Measurements from ENCODE around the gene C11orf97. TPM values are rescaled to one million over a fixed set of nuclear protein-coding genes. Genes with fewer than 3 reads are reported as not detected.

Gene C11orf97
- total RNA-seq, 1 donor from 2014 or later, result not detected

DNA sequence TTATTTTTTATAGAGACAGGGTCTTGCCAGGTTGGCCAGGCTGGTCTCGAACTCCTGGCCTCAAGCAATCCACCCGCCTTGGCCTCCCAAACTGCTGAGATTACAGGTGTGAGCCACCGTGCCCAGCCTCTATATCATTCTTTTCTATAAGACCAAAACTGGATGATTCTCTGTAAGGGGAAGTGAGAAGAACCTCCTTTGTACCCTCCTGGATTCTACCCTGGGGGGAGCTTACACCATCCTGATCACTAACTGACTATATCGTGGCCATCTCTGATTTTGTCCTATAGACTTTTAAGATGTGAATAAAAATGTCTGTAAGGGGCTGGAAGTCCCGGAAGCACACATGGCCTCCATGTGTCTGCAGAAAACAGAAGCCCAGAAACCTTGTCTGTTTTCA is 64.0 kb downstream of the C11orf97 start:
- no peaks in the 10 kb centered on the region for H3K27me3 Mint-ChIP-seq (ENCODE audit: unreplicated experiment)
- no peak overlapping the region for H3K4me3 Mint-ChIP-seq (ENCODE audit: unreplicated experiment)
- no peak overlapping the region for H3K27ac Mint-ChIP-seq (ENCODE audit: unreplicated experiment)
- H3K9me3 Mint-ChIP-seq (ENCODE audit: unreplicated experiment), result no peaks in the 10 kb centered on the region
- TF ChIP-seq, protein P1, sequence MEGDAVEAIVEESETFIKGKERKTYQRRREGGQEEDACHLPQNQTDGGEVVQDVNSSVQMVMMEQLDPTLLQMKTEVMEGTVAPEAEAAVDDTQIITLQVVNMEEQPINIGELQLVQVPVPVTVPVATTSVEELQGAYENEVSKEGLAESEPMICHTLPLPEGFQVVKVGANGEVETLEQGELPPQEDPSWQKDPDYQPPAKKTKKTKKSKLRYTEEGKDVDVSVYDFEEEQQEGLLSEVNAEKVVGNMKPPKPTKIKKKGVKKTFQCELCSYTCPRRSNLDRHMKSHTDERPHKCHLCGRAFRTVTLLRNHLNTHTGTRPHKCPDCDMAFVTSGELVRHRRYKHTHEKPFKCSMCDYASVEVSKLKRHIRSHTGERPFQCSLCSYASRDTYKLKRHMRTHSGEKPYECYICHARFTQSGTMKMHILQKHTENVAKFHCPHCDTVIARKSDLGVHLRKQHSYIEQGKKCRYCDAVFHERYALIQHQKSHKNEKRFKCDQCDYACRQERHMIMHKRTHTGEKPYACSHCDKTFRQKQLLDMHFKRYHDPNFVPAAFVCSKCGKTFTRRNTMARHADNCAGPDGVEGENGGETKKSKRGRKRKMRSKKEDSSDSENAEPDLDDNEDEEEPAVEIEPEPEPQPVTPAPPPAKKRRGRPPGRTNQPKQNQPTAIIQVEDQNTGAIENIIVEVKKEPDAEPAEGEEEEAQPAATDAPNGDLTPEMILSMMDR (IDR thresholded peaks at IDR 0.05; ENCODE audit: unreplicated experiment), result no peak
- DNase-seq (ENCODE audit: low spot score), result no peak
- H3K36me3 Mint-ChIP-seq (ENCODE audit: low read depth, unreplicated experiment), result no peaks in the 10 kb centered on the region
- peaks cover 8% of the 10 kb centered on the region for H3K4me1 Mint-ChIP-seq (ENCODE audit: unreplicated experiment)

DNA sequence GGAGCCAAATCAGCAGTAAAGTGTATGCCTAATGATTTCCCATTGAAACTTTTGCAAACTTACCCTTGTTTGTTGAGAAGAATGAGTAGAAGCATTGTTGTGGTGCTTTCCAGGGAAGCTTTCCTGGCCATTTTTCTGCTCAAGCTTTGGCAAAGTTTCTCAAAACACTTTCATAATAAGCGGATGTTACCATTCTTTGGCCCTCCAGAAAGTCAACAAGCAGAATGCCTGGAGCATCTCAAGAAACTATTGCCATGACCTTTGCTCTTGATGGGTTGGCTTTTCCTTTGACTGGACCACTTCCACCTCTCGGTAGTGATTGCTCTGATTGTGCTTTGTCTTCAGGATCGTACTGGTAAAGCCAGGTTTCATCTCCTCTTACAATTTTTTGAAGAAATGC is 65.6 kb downstream of the C11orf97 start:
- H3K27ac Mint-ChIP-seq (ENCODE audit: unreplicated experiment), result no peak overlapping the region

More for the DNA sequence above, 65.6 kb downstream of the C11orf97 start:
- no peaks in the 10 kb centered on the region for H3K36me3 Mint-ChIP-seq (ENCODE audit: low read depth, unreplicated experiment)
- no peaks in the 10 kb centered on the region for H3K9me3 Mint-ChIP-seq (ENCODE audit: unreplicated experiment)
- no peak overlapping the region for H3K4me3 Mint-ChIP-seq (ENCODE audit: unreplicated experiment)
- TF ChIP-seq, protein P1 (IDR thresholded peaks at IDR 0.05; ENCODE audit: unreplicated experiment), result no peak
- H3K27me3 Mint-ChIP-seq (ENCODE audit: unreplicated experiment), result no peaks in the 10 kb centered on the region
- peaks cover 8% of the 10 kb centered on the region for H3K4me1 Mint-ChIP-seq (ENCODE audit: unreplicated experiment)
- no peak for DNase-seq (ENCODE audit: low spot score)

Small RNAs within 50 kb of the gene (microRNA-seq; reads per million reads assigned to microRNA genes)
- gene MIR548L (ENCODE audit: unreplicated experiment), result 7.5 reads per million, percentile 55 among the genes with 10 or more reads in this experiment

Other genes with a start within 250 kb of the C11orf97 start
- gene IZUMO1R, start 207.9 kb upstream of the C11orf97 start, total RNA-seq (ENCODE audit: unreplicated experiment), result not detected
- gene GPR83, start 111.0 kb upstream of the C11orf97 start, total RNA-seq (ENCODE audit: unreplicated experiment), result 0.31 TPM
- 17.1 TPM for gene MRE11, start 18.6 kb upstream of the C11orf97 start, total RNA-seq (ENCODE audit: unreplicated experiment)
- 8.1 TPM for gene ANKRD49, start 18.5 kb upstream of the C11orf97 start, total RNA-seq (ENCODE audit: unreplicated experiment)
- gene FUT4, start 31.5 kb downstream of the C11orf97 start, total RNA-seq (ENCODE audit: unreplicated experiment), result 6.3 TPM
- gene PIWIL4, start 54.9 kb downstream of the C11orf97 start, total RNA-seq (ENCODE audit: unreplicated experiment), result 0.54 TPM